ENCODE results near the gene CAP1. TPM values are rescaled to one million over a fixed set of nuclear protein-coding genes. Genes with fewer than 3 reads are reported as not detected.

The CAP1 gene
- total and polyA plus RNA-seq, 2 of the 4 experiments (the other 2 are of a cell fraction) = 434 to 756 TPM

- no peak overlapping the region for H2BK20ac ChIP-seq (ENCODE audit: low read depth, low read length)
- dilution Hi-C loops (cut with HindIII; ENCODE audit: low sequenced_read_pairs, unreplicated experiment) (no loop called here), intact Hi-C loops (cut with micrococcal nuclease) (no loop called here), in situ Hi-C loops (cut with MboI; ENCODE audit: low sequenced_read_pairs) (no loop called here)
- TF ChIP-seq RCOR1 (IDR thresholded peaks at IDR 0.05; ENCODE audit: insufficient replicate concordance, low read length) (no peak), CTCF (conservative IDR thresholded peaks at IDR 0.05; ENCODE audit: low read depth, low read length) (no peak), CHD1 (IDR thresholded peaks at IDR 0.05; ENCODE audit: low read depth, low read length) (no peak), MAFK (IDR thresholded peaks at IDR 0.05; ENCODE audit: low read depth, low read length) (no peak), RAD21 (IDR thresholded peaks at IDR 0.05; ENCODE audit: low read length) (no peak)
- H2BK120ac ChIP-seq (ENCODE audit: low read depth, low read length) = no peak overlapping the region
- peak overlapping the region; percentile 59; the same call in 1 of the 2 replicates for H3K18ac ChIP-seq (ENCODE audit: low read depth, low read length)
- H4K20me1 ChIP-seq (ENCODE audit: insufficient read depth, low read length) = no peaks in the 10 kb centered on the region
- H3K14ac ChIP-seq (replicated peaks; ENCODE audit: low read depth, low read length) = no peak overlapping the region
- no peak for DNase-seq
- no TSS peak for BruUV-seq (replicated peaks)
- H4K91ac ChIP-seq (ENCODE audit: insufficient read depth, low read depth, low read length) = no peak overlapping the region
- no peak overlapping the region for H3K4ac ChIP-seq (ENCODE audit: low read depth, low read length)
- no peak overlapping the region for H3K9ac ChIP-seq (ENCODE audit: low read depth, low read length)
- peak overlapping the region; percentile 36; the same call in 1 of the 2 replicates for H4K5ac ChIP-seq (ENCODE audit: low read depth, low read length)
- H4K8ac ChIP-seq (ENCODE audit: low read depth in 2 of 2, low read length in 2 of 2) = no peak overlapping the region
- H2AK5ac ChIP-seq (ENCODE audit: low read depth, low read length) = no peak overlapping the region
- H3K9me3 ChIP-seq (ENCODE audit: control insufficient read depth, insufficient read depth, low read length) = no peaks in the 10 kb centered on the region
- H2AK9ac ChIP-seq (replicated peaks; ENCODE audit: low read depth, low read length, poor library complexity) = no peak overlapping the region
- no peak; the same call in 1 of the 2 replicates for ATAC-seq (ENCODE audit: low read depth)
- H3K56ac ChIP-seq (ENCODE audit: extremely low read depth, insufficient read depth, low read length) = no peak overlapping the region
- no peaks in the 10 kb centered on the region; the same call in 1 of the 2 replicates for H3K4me1 ChIP-seq (ENCODE audit: control insufficient read depth, insufficient read depth, low read length)
- no peak overlapping the region for H3K27ac ChIP-seq (ENCODE audit: insufficient read depth, low read length)
- H3K9me1 ChIP-seq (ENCODE audit: insufficient read depth, low read length) = no peaks in the 10 kb centered on the region
- H2AFZ ChIP-seq (replicated peaks; ENCODE audit: low read length, poor library complexity) = peak overlapping the region; percentile 14
- CTCF ChIA-PET = no interaction called here
- H3K4me2 ChIP-seq (ENCODE audit: low read depth, low read length) = no peak overlapping the region
- POLR2A ChIA-PET (ENCODE audit: unreplicated experiment) = no interaction called here
- no peaks in the 10 kb centered on the region for H3K79me1 ChIP-seq (ENCODE audit: low read depth in 1 of 2, low read length in 2 of 2)
- H2BK15ac ChIP-seq (ENCODE audit: low read depth, low read length) = no peak overlapping the region
- H3K36me3 ChIP-seq (ENCODE audit: control insufficient read depth, insufficient read depth, low read length) = no peaks in the 10 kb centered on the region
- no peaks in the 10 kb centered on the region for H3K27me3 ChIP-seq (ENCODE audit: control insufficient read depth, insufficient read depth, low read length)
- H3K23ac ChIP-seq (ENCODE audit: low read depth, low read length) = no peak overlapping the region
- 88% methylated on average over 1 of the region's 1 CpG; no CpG with 5 or more reads in 1 of the 2 experiments for WGBS, 2 experiments (ENCODE audit: extremely low coverage in 2 of 2, insufficient read length in 1 of 2)
- H3K4me3 ChIP-seq (ENCODE audit: insufficient read depth, low read depth, low read length) = no peak overlapping the region
- no peak overlapping the region for H2BK5ac ChIP-seq (ENCODE audit: low read depth, low read length, poor library complexity, severe bottlenecking)
Observed at GRCh38 chr1:39995973-39996393, 44.5 kb upstream of the CAP1 start.
